AG04449 (cell line): ENCODE measurements around the gene BRSK2.

Experiments
- CTCF ChIA-PET: fragments of 350-600 bp; formaldehyde crosslinking; extraction: SDS; loops from one replicate; lab custom pipeline; 2021; ENCODE audit warnings: antibody characterized with exemption; lab: Yijun Ruan, JAX
- POLR2A ChIA-PET: fragments of 400-600, 350-600 bp; formaldehyde crosslinking; extraction: SDS; loops from one replicate; lab custom pipeline; 2020; ENCODE audit warnings: antibody characterized with exemption, inconsistent platforms; lab: Yijun Ruan, JAX
- DNase-seq: peaks from one replicate; pipeline ENCODE4 v3.0.0-alpha.2; 2010; ENCODE audit warnings: low read depth, low spot score
- H3K4me3 ChIP-seq: 2 replicates; pipeline ENCODE4 v1.5.1; 2011; ENCODE audit warnings: low read depth, mild to moderate bottlenecking, control low read depth, low read length
- TF ChIP-seq, protein P1 (sequence below): IDR thresholded peaks from one replicate; pipeline ENCODE4 v1.5.1; 2011; ENCODE audit warnings: mild to moderate bottlenecking, moderate library complexity, low read length, control low read depth, inconsistent platforms; ENCODE audit not compliant: insufficient read depth; ENCODE audit errors: missing control alignments

Gene BRSK2

GRCh38 chr11:1349327-1350041 is 40.2 kb upstream of the BRSK2 start:
- TF ChIP-seq, protein P1, sequence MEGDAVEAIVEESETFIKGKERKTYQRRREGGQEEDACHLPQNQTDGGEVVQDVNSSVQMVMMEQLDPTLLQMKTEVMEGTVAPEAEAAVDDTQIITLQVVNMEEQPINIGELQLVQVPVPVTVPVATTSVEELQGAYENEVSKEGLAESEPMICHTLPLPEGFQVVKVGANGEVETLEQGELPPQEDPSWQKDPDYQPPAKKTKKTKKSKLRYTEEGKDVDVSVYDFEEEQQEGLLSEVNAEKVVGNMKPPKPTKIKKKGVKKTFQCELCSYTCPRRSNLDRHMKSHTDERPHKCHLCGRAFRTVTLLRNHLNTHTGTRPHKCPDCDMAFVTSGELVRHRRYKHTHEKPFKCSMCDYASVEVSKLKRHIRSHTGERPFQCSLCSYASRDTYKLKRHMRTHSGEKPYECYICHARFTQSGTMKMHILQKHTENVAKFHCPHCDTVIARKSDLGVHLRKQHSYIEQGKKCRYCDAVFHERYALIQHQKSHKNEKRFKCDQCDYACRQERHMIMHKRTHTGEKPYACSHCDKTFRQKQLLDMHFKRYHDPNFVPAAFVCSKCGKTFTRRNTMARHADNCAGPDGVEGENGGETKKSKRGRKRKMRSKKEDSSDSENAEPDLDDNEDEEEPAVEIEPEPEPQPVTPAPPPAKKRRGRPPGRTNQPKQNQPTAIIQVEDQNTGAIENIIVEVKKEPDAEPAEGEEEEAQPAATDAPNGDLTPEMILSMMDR, result no peak
- no peak overlapping the region for H3K4me3 ChIP-seq
- ChIA-PET POLR2A (no interaction called here), CTCF (no interaction called here)
- DNase-seq, result no peak

DNA sequence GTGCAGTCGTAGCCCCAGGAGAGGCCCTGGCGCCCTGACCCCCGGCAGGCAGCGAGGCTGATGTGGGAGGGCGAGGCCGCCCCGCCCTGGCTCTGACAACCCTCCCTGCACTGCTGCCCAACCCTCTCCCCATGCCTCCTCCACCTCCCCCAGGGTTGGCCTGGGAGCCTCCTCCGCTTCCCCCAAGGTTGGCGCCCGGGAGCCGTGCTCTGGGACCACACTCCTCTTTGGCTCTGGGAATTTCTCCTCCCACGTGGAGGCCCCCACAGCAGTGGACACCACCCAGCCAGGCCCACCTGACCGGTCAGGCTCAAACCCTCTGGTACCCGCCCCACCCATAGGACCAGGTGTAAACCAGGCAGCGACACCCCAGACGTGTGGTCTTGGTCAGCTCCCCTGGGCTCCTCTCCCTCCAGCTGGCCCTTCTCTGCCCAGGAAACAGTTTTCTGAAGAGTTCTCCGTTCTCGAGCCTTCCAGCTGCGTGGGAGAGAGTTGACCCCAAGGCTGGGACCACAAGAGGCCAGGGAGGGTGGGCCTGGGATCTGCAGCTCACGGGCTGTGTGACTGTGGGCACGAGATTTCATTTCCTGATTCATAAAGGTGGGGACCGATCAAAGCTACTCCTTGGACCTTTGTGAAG is 39.5 kb upstream of the BRSK2 start:
- POLR2A ChIA-PET, result no interaction called here
- CTCF ChIA-PET, result no interaction called here
- H3K4me3 ChIP-seq, result no peak overlapping the region
- TF ChIP-seq, protein P1, result no peak
- no peak for DNase-seq

DNA sequence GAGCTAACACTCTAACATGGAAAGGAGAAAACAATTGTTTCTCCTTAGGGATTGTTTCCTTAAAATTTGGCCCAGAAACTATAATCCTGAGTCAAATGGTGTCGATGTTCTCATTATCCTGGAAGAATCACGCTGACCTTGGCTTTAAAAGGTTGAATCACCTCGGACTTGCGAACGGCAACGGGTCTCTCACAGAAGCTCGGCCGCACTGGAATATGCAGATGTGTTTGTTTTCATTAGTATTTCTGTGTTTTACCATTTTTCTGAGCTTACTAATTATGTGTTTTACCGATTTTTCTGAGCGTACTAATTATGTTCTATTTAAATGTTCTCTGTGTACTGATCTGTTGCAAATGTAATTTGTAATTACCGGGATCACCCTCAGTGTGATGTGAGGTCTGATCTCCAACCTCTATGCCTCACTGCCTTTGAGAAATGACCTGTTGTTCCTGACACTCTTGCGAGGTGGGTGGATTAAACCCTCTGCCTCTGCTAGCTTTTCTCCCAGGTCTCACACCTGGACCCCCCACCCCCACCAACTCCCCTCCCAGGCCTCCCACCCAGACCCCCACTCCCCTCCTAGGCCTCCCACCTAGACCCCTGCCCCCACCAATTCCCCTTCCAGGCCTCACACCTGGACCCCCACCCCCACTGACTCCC is 38.3 kb upstream of the BRSK2 start:
- no peak overlapping the region for H3K4me3 ChIP-seq
- TF ChIP-seq, protein P1, result no peak
- CTCF ChIA-PET, result no interaction called here
- POLR2A ChIA-PET, result no interaction called here
- no peak for DNase-seq

GRCh38 chr11:1352696-1353382 is 36.9 kb upstream of the BRSK2 start:
- ChIA-PET CTCF (no interaction called here), POLR2A (no interaction called here)
- TF ChIP-seq, protein P1, result no peak
- no peak for DNase-seq
- no peak overlapping the region for H3K4me3 ChIP-seq

DNA sequence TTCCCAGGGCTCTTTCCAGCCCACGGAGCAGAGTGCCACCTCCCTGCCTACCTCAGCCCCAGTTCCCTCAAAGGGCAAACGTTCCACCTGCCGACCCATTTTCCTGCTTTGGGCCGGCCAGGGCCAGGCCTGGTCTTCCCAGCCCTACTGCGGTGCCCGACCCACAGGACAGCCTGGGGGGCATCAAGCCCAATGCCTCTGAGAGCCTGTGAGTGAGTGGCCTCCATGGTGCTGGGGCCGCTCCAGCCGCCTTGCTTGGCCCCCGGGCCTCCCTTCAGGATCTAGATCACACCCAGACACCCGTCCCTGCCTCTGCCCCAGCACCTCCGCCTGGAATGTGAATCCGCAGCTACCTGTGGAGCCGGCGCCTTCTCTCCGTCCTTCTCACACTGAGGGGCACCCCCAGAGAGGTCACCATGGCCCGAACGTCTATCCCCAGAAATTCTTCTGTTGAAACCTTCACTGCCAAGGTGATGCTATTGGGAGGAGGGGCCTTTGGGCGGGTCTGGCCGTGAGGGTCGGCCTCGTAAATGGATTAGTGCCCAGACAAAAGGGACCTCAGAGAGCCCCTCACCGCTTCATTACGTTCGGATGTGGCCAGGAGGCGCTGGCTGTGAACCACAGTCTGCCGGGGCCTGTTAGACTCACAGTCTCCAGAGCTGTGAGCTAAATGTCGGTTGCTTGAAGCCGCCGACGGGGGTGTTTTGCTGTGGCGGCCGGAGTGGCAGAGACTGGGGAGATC is 36.2 kb upstream of the BRSK2 start:
- no peak for DNase-seq
- H3K4me3 ChIP-seq, result no peak overlapping the region
- ChIA-PET CTCF (no interaction called here), POLR2A (no interaction called here)
- TF ChIP-seq, protein P1, result no peak
